Measurements from ENCODE around the gene ATP6V1D. TPM values are rescaled to one million over a fixed set of nuclear protein-coding genes. Genes with fewer than 3 reads are reported as not detected.

Gene ATP6V1D
- total and polyA plus RNA-seq, 2 of the 8 experiments (the other 6 are each of a cell fraction or from before 2014, with no cell fraction given): 45.1 to 76.3 TPM

GRCh38 chr14:67393689-67394088 is 34.1 kb upstream of the ATP6V1D start:
- TF ChIP-seq RXRA (IDR thresholded peaks at IDR 0.05; ENCODE audit: insufficient read depth, low read depth, low read length) (no peak), KDM1A (IDR thresholded peaks at IDR 0.05; ENCODE audit: borderline replicate concordance, low read length) (no peak), BRCA1 (IDR thresholded peaks at IDR 0.05; ENCODE audit: low read depth, low read length) (no peak), ATF2 (IDR thresholded peaks at IDR 0.05; ENCODE audit: low read length) (no peak), ASH2L (IDR thresholded peaks at IDR 0.05; ENCODE audit: low read length) (no peak), ATF3 (IDR thresholded peaks at IDR 0.05; ENCODE audit: insufficient read depth, low read depth, low read length) (no peak), EZH2 (IDR thresholded peaks at IDR 0.05; ENCODE audit: low read depth, low read length, severe bottlenecking) (no peak)
- no peak for DNase-seq (ENCODE audit: low read depth in 1 of 2, low spot score in 2 of 2)
- no peak overlapping the region for H2BK20ac ChIP-seq (ENCODE audit: low read length)
- no peak overlapping the region for H3K23ac ChIP-seq (ENCODE audit: insufficient read length)
- FAIRE-seq: no peak
- 95% methylated on average over 6 of the region's 6 CpGs; no CpG with 5 or more reads in 1 of the 2 experiments for WGBS, 2 experiments (ENCODE audit: extremely low coverage in 1 of 2, insufficient coverage in 1 of 2, insufficient read length in 1 of 2, insufficient replicate concordance in 2 of 2, low coverage in 1 of 2, low lambda C conversion rate in 2 of 2, missing lambda C conversion rate in 1 of 2)
- H4K91ac ChIP-seq (replicated peaks; ENCODE audit: insufficient read length, low read length): no peak overlapping the region
- no peaks in the 10 kb centered on the region for H3K23me2 ChIP-seq (ENCODE audit: low read depth, low read length)
- H3K4ac ChIP-seq (replicated peaks; ENCODE audit: insufficient read length, low read depth, low read length): no peak overlapping the region
- H3K56ac ChIP-seq (replicated peaks; ENCODE audit: insufficient read length, low read depth, low read length): no peak overlapping the region
- no peak overlapping the region for H3K18ac ChIP-seq (ENCODE audit: extremely low read depth, low read length)
- H2BK5ac ChIP-seq (ENCODE audit: low read depth, low read length): no peak overlapping the region
- no peaks in the 10 kb centered on the region for H3K79me1 ChIP-seq (ENCODE audit: low read depth, low read length)
- H3K36me3 ChIP-seq (ENCODE audit: control insufficient read depth in 2 of 4, insufficient read depth in 4 of 4, low read length in 3 of 4): no peaks in the 10 kb centered on the region
- H3K14ac ChIP-seq (ENCODE audit: insufficient read length): no peak overlapping the region
- H3K4me3 ChIP-seq (ENCODE audit: extremely low read depth in 1 of 4, insufficient read depth in 2 of 4, low read depth in 3 of 4, low read length in 4 of 4): no peak overlapping the region
- H2AFZ ChIP-seq (ENCODE audit: low read length): no peak overlapping the region
- H2AK5ac ChIP-seq (ENCODE audit: low read depth, low read length): no peak overlapping the region
- no peak overlapping the region for H3K27ac ChIP-seq (ENCODE audit: low read depth, low read length)
- no peaks in the 10 kb centered on the region for H3K9me3 ChIP-seq (ENCODE audit: insufficient read depth in 2 of 2, low read depth in 1 of 2, low read length in 1 of 2)
- H3K27me3 ChIP-seq (replicated peaks in 1 of 4; ENCODE audit: control insufficient read depth in 3 of 4, extremely low read depth in 1 of 4, insufficient read depth in 3 of 4, low read length in 3 of 4): no peaks in the 10 kb centered on the region
- H4K5ac ChIP-seq (ENCODE audit: insufficient read length, low read depth, low read length): no peak overlapping the region
- no peak overlapping the region for H3K9ac ChIP-seq (replicated peaks in 1 of 4; ENCODE audit: extremely low read depth in 1 of 4, low read depth in 3 of 4, low read length in 3 of 4)
- H3K79me2 ChIP-seq (ENCODE audit: control insufficient read depth in 1 of 2, insufficient read depth in 2 of 2, low read length in 2 of 2): no peaks in the 10 kb centered on the region
- H3K4me2 ChIP-seq (ENCODE audit: insufficient read depth in 1 of 2, low read depth in 2 of 2, low read length in 2 of 2): no peak overlapping the region
- no peaks in the 10 kb centered on the region for H4K20me1 ChIP-seq (replicated peaks in 1 of 2; ENCODE audit: control insufficient read depth in 1 of 2, insufficient read depth in 2 of 2, low read length in 2 of 2)
- no peak overlapping the region for H2BK12ac ChIP-seq (ENCODE audit: low read depth, low read length)
- no peak overlapping the region for H2BK120ac ChIP-seq (replicated peaks; ENCODE audit: low read depth, low read length)
- no peak overlapping the region for H2BK15ac ChIP-seq (ENCODE audit: low read length)
- H4K8ac ChIP-seq (ENCODE audit: extremely low read depth, insufficient read depth, low read length): no peak overlapping the region
- ChIA-PET CTCF (ENCODE audit: partially characterized antibody) (interaction anchor here (0.7 to 1.1 kb wide), 2 partner anchors 11 to 191 kb away, joined by 3 read pairs; no protein-coding TSS in a partner anchor), POLR2A (ENCODE audit: partially characterized antibody) (no interaction called here)
- no peaks in the 10 kb centered on the region; a peak in 1 of 7 replicates for H3K4me1 ChIP-seq (replicated peaks in 1 of 4; ENCODE audit: control insufficient read depth in 3 of 4, insufficient read depth in 4 of 4, low read length in 3 of 4)

All from H1 (cell line).